ENCODE measurements around the gene ADM2. TPM values are rescaled to one million over a fixed set of nuclear protein-coding genes. Genes with fewer than 3 reads are reported as not detected.

ADM2 gene
- total and polyA plus RNA-seq, 2 of the 13 experiments (the other 11 are each of a cell fraction or from before 2014, with no cell fraction given): 1.2 to 3.0 TPM

- TF ChIP-seq DR1 (CRISPR knock-in tag; IDR thresholded peaks at IDR 0.05) (no peak), GABPB1 (CRISPR knock-in tag; IDR thresholded peaks at IDR 0.05) (0 out of 2 replicates have a peak, but pooled peaks have one; percentile 27), NR2F6 (IDR thresholded peaks at IDR 0.05) (peak; percentile 73), NR2F6 (CRISPR knock-in tag; IDR thresholded peaks at IDR 0.05) (peak; percentile 75), GPN1 (CRISPR knock-in tag; IDR thresholded peaks at IDR 0.05; ENCODE audit: borderline replicate concordance) (no peak), ZNF7 (CRISPR knock-in tag; IDR thresholded peaks at IDR 0.05) (no peak), ZNF605 (CRISPR knock-in tag; IDR thresholded peaks at IDR 0.05) (0 out of 2 replicates have a peak, but pooled peaks have one; percentile 58)
- TF ChIP-seq, protein P1, sequence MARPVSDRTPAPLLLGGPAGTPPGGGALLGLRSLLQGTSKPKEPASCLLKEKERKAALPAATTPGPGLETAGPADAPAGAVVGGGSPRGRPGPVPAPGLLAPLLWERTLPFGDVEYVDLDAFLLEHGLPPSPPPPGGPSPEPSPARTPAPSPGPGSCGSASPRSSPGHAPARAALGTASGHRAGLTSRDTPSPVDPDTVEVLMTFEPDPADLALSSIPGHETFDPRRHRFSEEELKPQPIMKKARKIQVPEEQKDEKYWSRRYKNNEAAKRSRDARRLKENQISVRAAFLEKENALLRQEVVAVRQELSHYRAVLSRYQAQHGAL (CRISPR knock-in tag; IDR thresholded peaks at IDR 0.05; ENCODE audit: not compliant biosample characterization): no peak
- TF ChIP-seq, protein P2, sequence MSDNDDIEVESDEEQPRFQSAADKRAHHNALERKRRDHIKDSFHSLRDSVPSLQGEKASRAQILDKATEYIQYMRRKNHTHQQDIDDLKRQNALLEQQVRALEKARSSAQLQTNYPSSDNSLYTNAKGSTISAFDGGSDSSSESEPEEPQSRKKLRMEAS (IDR thresholded peaks at IDR 0.05): peak; percentile 29; the same call in 1 of the 2 replicates
Measured at GRCh38 chr22:50498322-50498890, 17.1 kb downstream of the ADM2 start (continued).

DNA sequence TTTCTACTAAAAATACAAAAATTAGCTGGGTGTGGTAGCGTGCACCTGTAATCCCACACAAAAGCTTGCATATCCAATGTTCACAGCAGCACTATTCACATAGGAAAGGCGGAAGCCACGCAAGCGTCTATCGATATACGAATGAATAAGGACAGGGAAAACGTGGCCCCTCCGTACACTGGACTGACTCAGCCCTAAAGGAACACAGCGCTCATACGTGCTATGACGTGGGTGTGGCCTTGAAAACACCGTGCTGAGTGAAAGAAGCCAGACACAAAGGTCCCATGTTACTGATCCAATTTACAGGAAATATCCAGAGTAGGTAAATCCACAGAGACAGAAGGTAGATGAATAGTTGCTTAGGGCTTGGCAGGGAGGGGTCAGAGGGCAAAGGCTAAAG lies 19.1 kb downstream of the ADM2 start:
- in situ Hi-C loops (cut with HindIII; ENCODE audit: extremely low pct_ligation_motif_present, low pct_unique_long_range_greater_than_20kb): no loop called here
- DNase-seq (ENCODE audit: low spot score): no peak
- WGBS (ENCODE audit: low lambda C conversion rate): 94% methylated on average over 12 of the region's 12 CpGs
- Histone ChIP-seq H3K79me2 (ENCODE audit: insufficient read depth, low read length) (no peaks in the 10 kb centered on the region), H4K20me1 (ENCODE audit: insufficient read depth, low read length) (no peaks in the 10 kb centered on the region), H3K36me3 (replicated peaks in 1 of 2; ENCODE audit: control insufficient read depth in 1 of 2, insufficient read depth in 2 of 2, low read length in 2 of 2) (peaks cover 2 to 6% of the 10 kb centered on the region in 2 experiments; a peak in 1 of 5 replicates), H3K4me2 (ENCODE audit: low read depth, low read length) (no peak overlapping the region), H3K27ac (ENCODE audit: extremely low read length, insufficient read depth, low read length) (no peak overlapping the region), H3K9me3 (ENCODE audit: low read length) (no peaks in the 10 kb centered on the region), H2AFZ (ENCODE audit: low read length) (no peak overlapping the region), H3K4me1 (ENCODE audit: insufficient read depth, low read length) (peaks cover 32% of the 10 kb centered on the region), H3K27me3 (ENCODE audit: control insufficient read depth in 1 of 2, insufficient read depth in 2 of 2, low read length in 2 of 2) (no peaks in the 10 kb centered on the region), H3K9ac (ENCODE audit: insufficient read depth, low read depth, low read length) (no peak overlapping the region), H3K4me3 (replicated peaks in 1 of 3; ENCODE audit: insufficient read depth in 1 of 3, low read depth in 2 of 3, low read length in 3 of 3) (no peak overlapping the region)
- POLR2A ChIA-PET: no interaction called here
- TF ChIP-seq TCF7L2 (IDR thresholded peaks at IDR 0.05; ENCODE audit: low read depth, low read length) (no peak), ZNF619 (CRISPR knock-in tag; IDR thresholded peaks at IDR 0.05) (no peak), ARID4A (CRISPR knock-in tag; IDR thresholded peaks at IDR 0.05; ENCODE audit: borderline replicate concordance) (no peak)
- no TSS peak for BruUV-seq (replicated peaks)
- FAIRE-seq: no peak
- ATAC-seq: no peak
- intact Hi-C loops (cut with micrococcal nuclease; ENCODE audit: unreplicated experiment): no loop called here
- CTCF ChIA-PET (ENCODE audit: low intra/inter-chr PET ratio, low total read pairs): interaction anchor here (1.1 kb wide), 1 partner anchor 27 kb away, joined by 3 read pairs; no protein-coding TSS in a partner anchor

Measured in HepG2 (cell line).